ENCODE data around the gene ASPSCR1.

The ASPSCR1 gene

DNA sequence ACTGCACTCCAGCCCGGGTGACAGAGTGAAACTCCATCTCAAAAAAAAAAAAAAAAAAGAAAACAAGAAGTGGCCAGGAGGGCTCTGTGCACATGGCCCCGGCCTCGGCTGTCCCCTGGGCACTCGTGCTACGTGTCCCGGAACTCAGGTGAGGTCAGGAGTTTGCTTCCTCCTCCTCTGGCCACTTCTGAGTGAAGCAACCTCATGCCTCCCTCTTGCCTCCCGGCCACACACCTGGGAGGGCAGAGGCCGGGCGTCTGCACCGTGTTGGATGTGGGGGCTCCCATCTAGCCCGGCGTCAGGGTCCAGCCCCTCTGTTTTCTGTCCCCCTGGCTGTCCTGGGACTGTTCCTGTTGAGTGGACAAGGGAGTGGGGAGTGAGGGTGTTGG, 22.2 kb downstream of the ASPSCR1 start:
- DNase-seq (ENCODE audit: low read depth in 1 of 2, low spot score in 1 of 2) = no peak

DNA sequence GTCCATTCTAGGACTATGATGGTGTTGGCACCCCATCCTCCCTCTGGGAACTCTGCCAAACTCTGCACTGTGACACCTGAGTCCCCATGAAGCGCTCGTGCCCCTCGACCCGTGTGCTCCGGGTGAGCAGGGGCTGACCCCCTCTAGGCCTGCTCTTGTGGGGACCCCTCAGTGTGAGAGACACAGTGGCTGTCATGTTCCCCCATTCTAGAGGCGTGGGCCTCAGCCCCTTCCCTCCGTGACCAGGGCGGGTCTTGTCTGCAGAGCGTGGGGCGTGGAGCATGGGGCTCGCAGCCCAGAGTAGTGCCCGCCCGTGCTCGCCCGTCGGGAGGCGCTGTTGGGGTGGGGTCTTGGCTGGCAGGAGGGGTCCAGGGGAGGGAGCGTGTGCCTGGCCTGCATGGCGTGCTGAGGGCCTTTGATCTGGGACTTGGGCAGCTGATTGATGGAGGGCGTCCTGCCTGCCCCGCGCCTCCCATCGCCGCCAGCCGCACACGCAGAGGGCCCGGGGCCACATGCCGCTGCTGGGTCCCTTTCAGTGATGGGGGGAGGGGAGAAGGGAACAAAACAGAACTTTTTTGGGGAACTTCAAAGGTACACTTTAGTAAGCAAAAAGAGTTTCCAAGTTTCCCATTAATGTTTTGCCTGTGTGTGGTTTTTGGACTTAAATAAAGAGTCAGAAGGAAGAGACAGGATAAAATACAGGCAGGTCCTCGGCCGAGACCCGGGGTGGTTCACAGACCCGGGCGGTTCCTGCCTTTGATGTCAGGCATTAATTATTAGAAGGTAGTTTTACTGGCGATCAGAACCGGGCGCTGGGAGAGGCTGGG, 22.8 kb downstream of the ASPSCR1 start:
- DNase-seq (ENCODE audit: low read depth in 1 of 2, low spot score in 1 of 2) = no peak

DNA sequence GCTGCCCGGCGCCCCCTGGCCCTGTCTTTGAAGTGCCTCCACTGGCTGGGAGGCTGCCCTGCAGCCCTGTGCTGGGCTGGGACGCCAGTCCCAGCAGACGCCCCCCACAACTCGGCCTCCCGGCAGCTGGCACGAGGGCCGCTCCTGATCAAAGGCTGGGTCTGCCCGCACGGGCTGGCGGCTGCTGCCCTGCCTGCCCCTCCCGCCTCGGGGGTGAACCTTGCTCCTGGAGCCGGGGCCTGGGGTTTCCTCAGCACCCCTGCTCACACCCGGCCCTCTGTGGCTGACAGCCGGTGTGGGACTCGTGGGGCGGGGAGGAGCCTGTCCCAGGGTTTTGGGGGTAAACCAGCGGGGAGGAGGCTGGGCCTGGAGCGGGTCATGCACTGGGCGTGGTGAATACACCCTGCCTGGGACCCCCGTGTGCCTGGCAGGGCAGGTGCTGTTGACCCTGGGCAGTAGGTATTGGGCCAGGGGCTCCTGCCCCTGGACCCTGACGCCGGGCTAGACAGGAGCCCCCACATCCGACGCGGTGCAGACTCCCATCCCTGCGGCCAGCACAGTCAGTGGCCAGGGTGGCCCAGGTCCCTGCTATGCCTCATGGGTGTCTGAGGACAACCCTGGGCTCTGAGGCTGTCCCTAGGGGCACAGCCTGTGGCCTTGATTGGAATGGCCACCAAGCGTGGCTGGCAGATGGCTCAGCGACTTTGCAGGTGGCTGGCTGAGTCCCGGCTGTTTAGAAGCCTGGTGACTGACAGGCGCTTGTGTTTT, 23.6 kb downstream of the ASPSCR1 start:
- no peak for DNase-seq (ENCODE audit: low read depth in 1 of 2, low spot score in 1 of 2)

DNA sequence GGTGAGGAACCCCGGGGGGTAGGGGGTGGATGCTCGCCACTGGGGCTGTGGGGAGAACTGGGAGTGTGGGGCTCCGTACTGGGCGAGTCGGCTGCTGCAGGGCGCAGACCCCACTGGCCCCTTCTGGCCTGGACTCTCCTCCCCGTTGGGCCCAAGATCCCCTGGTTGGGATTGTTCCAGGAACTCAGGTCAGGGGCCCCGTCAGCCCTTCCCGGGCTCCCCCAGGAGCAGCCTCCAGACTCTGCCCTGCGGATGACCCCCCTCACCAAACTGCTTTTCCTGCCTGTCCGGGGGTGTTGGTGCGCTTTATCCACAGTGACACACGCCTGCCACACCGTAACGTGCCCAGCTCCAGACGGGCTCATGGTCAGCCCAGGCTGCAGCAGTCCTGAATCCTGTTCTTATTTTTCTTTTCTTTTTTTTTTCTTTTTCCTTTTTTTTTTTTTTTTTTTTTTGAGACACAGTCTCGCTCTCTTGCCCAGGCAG, 24.2 kb downstream of the ASPSCR1 start:
- DNase-seq (ENCODE audit: low read depth in 1 of 2, low spot score in 1 of 2) = no peak

DNA sequence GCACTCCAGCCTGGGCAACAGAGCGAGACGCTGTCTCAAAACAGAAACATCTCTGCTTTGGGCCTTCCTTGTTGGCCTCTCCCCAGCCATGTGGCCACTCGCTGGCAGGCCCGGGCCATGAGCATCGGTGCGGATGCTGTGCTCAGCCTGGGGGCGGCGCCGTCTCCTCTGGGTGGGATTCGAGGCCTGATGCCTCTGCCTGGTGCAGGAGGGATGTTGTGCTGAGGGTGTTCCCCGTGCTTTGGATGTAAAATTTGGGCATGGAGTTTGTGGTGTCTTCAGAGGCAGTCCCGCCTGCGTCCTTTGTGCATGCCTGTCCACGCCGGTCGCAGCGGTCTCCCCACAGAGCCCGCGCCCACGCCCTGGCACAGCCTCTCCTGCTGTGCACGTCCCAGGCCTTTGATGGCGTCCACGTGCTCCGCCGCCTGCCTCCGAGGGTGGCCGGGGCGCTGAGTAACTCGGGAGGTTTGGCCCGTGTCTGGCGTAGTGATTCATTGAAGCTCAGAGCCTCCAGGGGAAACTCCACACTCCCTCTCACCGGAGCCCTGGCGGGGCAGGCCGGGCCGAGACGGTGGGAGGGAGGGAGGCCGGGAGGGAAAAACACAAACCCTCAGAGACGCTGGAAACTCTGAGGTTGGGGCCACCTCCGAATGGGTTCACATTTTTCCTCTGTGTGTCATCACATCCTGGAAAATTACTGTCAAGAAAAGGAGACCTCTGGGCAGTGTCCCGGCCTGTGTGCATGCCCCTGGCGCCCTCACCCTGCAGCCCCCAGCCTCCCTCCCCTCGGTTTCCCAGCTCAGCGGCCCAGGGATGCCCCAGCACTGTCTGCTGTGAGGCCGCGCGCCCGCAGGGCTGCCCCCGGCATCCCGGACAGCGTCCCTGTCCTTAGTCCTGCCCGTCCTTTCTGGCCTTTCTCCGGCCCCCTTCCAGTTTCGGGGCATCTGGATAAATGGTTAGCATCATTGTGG, 26.3 kb downstream of the ASPSCR1 start:
- DNase-seq (ENCODE audit: low read depth in 1 of 2, low spot score in 1 of 2) = no peak

DNA sequence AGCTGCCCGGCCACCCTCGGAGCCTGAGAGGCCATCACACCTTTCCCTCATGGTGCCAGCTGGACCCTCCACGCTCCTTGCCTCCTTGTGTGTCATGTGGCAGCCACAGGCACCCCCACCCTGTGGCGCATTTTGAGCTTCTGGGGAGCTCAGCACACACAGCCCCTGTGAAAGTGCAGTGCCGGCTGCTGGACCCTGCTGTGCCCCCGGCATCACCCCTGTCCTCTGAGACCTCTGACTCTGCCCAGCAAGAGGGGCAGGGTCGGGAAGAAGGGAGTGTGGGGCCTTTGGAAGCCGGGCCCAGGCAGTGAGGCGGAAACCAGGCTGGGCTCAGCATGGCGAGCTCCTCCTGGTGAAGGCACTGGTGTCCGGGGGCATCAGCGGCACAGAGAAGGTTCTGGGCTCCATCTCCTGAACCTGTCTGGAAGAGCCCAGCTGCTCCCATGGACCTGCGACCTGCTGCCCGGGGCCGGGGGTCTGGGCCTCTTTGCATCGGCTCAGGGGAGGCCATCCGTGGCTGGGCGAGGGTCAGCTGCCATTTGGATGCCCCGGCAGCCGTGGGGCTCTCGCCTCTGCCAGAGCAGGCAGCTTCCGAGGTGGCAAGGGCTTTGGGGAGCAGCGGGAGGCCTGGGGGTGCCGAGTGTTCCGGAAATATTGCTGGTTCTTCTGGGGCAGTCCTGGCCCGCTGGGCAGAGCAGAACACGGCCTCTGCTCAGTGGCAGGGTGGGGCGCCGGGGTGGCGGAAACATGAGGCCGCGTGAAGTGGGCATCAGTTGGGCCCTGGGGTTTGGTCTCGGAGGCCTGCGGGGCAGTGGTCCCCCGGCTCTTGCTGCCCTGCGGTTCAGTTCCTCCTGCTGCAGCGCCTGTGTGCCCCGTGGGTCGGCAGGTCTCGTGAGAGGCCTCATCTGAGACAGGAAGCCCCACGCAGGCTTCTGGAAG, 27.4 kb downstream of the ASPSCR1 start:
- DNase-seq (ENCODE audit: low read depth in 1 of 2, low spot score in 1 of 2) = no peak

DNA sequence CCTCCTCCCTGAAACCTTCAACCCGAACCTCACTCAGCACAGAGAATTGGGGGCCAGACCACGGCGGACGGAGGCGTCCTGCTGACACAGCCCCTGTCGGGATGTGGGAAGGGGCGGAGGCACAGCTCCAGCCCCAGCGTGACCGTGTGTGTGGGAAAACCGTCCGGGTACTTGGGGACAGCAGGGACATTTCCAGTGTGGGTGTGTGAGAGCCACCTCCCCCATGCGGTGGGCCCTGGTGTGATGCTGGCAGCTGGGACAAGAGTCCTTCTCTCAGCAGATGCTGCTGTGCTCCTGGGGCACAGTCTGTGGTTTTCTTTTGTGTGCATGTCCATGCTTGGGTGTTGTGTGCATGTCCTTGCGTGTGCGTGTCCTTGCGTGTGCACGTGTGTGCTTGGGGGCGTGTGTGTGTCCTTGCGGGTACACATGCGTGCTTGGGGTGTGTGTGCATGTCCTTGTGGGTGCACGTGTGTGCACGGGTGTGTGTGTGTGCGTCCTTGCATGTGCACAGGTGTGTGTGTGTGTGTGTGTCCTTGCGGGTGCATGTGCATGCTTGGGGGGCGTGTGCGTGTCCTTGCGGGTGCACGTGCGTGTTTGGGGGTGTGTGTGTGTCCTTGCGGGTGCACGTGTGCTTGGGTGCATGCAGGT, 28.4 kb downstream of the ASPSCR1 start:
- no peak for DNase-seq (ENCODE audit: low read depth in 1 of 2, low spot score in 1 of 2)

DNA sequence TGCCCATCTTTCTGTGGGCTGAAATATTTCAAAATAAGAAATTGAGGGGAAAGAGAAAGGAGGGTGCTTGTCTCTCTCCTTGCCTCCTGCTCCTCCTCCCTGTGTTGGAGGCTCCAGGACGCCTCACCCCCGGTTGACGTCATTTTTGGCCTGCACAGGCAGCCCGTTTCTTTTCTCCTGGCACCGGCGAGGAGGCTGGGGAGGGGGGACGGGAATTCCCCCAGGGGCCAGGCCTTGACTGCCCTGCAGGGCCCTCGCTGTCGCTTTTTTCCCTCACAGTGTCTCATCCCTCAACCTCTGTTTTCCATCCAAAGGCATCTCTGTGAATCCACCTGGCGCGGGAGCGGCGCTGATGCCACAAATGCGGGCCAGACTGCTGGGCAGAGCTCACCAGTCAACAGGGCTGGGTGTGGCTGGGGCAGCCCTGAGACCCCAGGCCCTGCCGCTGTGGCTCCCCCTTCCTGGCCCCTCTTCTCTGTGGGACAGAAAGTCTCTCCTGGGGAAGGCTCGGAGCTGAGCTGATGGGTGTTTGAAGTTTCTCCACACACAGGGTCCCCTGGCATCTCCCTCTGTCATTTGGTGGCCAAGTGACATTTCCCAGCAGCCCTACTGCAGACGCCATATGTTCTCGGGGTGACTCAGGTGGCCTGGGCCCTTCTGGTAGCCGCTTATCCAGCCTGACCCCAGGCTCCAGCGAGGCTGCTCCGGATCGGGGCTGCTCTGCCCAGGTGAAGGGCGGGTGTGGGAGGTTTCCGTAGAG, 29.2 kb downstream of the ASPSCR1 start:
- no peak for DNase-seq (ENCODE audit: low read depth in 1 of 2, low spot score in 1 of 2)

DNA sequence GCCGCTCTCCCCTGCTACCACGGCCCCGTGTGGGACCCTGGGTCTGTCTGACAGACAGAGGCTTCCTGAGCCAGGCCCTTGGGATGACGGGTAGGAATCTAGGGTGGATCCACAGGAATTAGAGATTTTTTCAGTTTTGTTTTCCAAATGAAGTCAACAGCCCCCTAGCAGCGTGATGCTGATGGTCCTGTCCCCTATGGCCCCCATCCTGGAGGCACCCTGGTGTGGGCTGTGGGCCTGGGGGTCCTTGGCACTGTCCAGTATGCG, 29.7 kb downstream of the ASPSCR1 start:
- DNase-seq (ENCODE audit: low read depth in 1 of 2, low spot score in 1 of 2) = no peak

DNA sequence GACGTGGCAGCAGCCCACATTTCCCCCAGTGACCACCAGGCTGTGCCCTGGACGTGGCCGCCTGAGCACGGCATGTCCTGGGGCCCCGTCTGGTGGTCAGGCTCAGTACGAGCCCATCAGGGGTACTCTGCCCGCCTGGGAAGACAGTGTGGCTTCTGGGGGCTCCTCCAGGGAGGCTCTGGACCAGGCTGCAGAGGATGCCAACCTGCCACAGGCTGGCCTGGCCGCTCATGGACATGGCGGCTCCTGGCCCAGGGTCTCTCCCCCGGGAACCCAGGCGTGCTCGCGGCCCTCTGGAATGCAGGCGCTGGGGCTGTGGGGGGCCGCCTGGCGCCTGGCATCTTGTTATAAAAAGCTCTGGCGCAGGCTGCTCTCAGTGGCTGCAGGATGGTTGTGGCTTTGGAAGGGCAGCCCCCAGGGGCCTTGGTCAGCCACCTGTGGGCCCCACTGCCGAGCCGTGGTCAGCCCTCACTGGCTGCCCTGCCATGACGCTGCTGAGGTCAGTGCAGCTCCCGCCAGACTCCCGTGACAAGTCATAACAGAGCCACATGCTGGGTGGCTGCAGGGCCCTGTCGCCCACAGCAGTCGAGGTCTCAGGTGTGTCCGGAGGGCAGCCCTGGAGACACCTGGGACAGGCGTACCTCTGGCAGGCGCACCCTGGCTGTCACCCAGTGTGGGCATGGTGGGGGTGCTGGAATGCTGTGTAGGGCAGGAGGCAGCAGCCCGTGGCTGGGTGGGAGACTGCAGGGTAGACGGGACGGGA, 30.2 kb downstream of the ASPSCR1 start:
- DNase-seq (ENCODE audit: low read depth in 1 of 2, low spot score in 1 of 2) = no peak

DNA sequence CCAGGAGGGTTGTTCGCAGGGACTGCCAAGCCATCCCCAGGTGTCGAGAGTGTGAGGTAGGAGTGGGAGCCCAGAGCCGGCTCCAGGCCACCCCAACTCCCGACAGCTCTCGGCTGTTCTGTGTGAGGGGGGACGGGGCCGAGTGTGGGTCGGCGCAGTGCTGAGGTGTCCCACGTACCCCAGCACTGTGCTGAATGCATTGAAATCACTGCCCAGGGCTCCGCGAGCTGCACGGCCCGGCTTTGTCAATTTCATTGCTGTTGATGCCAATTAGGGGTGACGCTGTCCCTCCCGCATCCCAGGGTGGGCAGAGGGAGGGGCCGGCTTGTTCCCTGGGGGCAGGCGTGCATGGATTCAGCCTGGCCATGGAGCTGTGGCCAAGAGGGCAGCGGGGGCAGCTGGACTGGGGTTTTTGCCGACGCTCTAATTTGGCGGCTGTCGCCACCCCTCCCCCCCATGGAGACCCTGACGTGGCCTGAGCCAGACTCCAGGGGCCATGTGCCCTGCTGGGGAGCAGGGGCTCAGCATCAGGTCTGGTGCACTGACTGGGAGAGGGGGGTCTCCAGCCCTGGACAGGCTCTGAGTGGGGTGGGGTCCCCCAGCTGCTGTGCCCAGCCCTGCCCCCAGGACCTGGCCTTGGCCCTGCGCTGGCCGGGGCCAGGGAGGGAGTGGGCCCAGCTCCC, 31.0 kb downstream of the ASPSCR1 start:
- DNase-seq (ENCODE audit: low read depth in 1 of 2, low spot score in 1 of 2) = no peak

DNA sequence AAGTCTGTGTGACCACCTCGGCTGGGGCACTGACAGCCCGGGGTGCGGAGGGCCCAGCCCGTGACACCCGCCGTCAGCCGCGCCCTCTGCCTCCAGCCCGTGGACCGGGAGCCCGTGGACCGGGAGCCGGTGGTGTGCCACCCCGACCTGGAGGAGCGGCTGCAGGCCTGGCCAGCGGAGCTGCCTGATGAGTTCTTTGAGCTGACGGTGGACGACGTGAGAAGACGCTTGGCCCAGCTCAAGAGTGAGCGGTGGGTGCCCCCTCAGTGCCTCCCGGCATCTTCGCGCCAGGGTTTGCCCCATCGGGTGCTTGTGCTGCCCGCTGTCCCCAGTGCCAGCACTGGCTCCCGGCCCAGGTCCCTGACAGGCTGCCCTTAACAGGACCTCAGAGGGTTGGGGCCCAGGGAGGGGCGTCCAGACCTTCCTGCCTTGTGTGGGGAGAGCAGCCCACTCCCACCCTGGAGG, 31.5 kb downstream of the ASPSCR1 start:
- DNase-seq (ENCODE audit: low read depth in 1 of 2, low spot score in 1 of 2) = no peak

DNA sequence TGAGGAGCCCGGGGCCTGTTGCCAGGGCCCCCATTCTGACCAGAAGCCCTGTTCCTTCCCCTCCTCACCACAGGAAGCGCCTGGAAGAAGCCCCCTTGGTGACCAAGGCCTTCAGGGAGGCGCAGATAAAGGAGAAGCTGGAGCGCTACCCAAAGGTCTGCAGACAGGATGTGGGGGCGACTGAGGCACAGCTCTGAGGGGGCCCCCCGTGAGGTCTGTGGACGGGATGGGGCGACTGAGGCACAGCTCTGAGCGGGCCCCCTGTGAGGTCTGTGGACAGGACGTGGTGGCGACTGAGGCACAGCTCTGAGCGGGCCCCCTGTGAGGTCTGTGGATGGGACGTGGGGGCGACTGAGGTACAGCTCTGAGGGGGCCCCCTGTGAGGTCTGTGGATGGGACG, 32.0 kb downstream of the ASPSCR1 start:
- DNase-seq (ENCODE audit: low read depth in 1 of 2, low spot score in 1 of 2) = no peak

DNA sequence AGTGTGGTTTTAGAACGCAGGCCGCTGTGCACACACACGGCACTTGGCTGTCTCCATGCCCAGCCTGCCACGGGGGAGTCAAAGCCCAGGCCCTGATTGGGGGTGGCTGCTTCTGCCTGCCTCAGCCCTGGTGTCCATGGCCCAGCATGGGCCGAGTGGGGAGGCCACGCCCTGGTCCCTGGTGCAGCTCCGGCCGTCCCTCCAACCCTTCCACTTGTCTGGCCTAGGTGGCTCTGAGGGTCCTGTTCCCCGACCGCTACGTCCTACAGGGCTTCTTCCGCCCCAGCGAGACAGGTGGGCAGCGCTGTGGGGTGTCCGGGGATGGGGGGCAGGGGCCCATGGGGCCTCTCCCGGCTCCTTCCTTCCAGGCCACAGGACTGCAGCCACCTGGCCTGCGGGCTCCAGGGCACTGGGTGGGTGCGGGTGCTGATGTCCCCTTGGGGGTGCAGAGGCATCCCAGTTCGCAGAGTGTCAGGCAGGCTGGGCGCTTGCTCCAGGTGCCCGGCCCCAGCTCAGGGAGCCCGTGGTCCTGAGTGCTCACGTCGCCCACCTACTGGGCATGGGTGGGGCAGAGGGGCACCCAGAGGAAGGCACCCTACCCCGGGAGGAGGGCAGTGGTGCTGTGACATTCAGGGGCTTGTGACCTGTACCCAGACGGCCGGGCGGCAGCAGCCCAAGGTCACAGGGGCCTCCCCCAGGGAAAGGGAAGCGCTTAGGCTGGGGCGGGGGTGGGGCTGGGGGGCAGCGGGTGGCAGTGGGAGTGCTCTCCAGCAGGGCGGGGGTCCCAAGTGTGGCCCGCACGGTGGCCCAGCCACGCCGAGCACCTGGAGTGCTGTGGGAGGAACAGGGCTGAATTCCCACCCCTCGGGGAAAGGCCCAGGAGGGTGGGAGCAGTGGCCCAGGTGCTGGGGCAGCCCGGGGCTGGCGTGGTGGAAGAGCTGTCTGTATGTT, 33.4 kb downstream of the ASPSCR1 start:
- DNase-seq (ENCODE audit: low read depth in 1 of 2, low spot score in 1 of 2) = no peak

DNA sequence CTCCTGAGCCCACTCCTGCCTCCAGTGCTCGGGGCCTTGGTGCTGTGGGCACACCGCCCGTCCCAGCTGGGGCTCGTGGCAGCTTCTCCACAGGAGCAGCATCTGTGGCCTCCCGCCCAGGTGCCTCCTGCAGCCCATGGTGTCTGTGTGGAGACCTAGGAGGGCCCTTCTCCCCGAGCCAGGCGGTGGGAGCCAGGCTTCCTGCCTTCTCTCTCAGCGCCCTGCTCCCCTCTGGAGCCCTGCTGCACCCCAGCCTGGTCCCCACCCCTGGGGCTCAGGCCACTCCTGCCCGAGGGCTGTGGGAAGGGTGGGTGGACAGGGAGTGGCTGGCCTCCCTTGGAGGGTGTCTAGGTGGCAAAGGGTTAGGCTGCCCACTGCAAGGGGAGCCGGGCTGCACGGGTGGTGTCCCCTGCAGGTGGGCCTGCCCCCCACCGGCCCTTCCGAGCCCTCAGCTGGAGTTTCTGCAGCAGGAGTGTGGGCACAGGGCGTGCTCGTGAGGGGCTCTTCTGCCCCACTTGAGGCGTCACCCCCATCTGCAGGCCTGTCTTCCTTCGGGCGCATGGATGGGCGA, 34.3 kb downstream of the ASPSCR1 start:
- no peak for DNase-seq (ENCODE audit: low read depth in 1 of 2, low spot score in 1 of 2)

DNA sequence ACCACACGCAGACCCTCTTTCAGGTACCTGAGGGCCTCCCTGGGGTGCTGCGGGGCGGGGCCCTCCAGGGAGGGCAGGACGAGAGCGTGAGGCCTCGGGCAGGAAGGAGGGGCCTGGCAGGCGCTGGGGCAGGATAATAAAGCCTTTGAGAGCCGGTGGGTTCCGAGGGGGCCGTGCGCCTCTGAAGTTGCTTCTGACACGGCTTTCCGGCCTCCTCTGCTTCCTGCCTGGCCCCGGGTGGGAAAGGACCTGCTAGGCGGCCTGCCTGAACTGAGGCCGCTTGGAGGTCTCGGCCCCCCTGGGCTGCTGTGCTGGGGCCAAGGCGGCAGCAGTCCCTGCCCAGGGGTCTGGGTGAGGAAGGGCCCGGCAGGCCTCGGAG, 34.8 kb downstream of the ASPSCR1 start:
- DNase-seq (ENCODE audit: low read depth in 1 of 2, low spot score in 1 of 2) = no peak
